Fibroblast of lung (primary cell): ENCODE results near the gene PHC1. TPM values are rescaled to one million over a fixed set of nuclear protein-coding genes. Genes with fewer than 3 reads are reported as not detected.
"Not testable (repeated sequence)": the region's sequence is repeated elsewhere in the genome, so short reads cannot be mapped to it uniquely, and the experiment has no call there.

Experiments
- DNase-seq, 2 donors: peaks; one replicate each; pipeline versions ENCODE4 v3.0.0 to v3.0.0-alpha.2; 2010; ENCODE audit warnings: low read depth in 2 of 2
- H2AFZ ChIP-seq: 2 replicates; pipeline ENCODE4 v1.5.1; 2012; ENCODE audit warnings: low read length, control low read depth, inconsistent platforms
- H3K27ac ChIP-seq: 2 replicates; pipeline ENCODE4 v1.5.1; 2011; ENCODE audit warnings: low read length, control low read depth; ENCODE audit not compliant: insufficient read depth
- H3K27me3 ChIP-seq: 2 replicates; pipeline ENCODE4 v1.5.1; 2011; ENCODE audit warnings: mild to moderate bottlenecking, low read length; ENCODE audit not compliant: control insufficient read depth, insufficient read depth
- H3K36me3 ChIP-seq: 2 replicates; pipeline ENCODE4 v1.5.1; 2011; ENCODE audit warnings: low read length; ENCODE audit not compliant: control insufficient read depth, insufficient read depth
- H3K4me1 ChIP-seq: 2 replicates; pipeline ENCODE4 v1.5.1; 2011; ENCODE audit warnings: low read length; ENCODE audit not compliant: control insufficient read depth, insufficient read depth; ENCODE audit errors: extremely low read depth
- H3K4me2 ChIP-seq: 2 replicates; pipeline ENCODE4 v1.5.1; 2011; ENCODE audit warnings: low read length, control low read depth; ENCODE audit not compliant: insufficient read depth; ENCODE audit errors: extremely low read depth
- H3K4me3 ChIP-seq, 4 experiments: fragments of 200-600 bp in 1 of 4; sonication (generic) in 1 of 4; replicated peaks in 1 of 4; 2 replicates each; pipeline ENCODE4 v1.5.1; 2011 to 2016; ENCODE audit warnings: low read length in 4 of 4, low read depth in 3 of 4, mild to moderate bottlenecking in 3 of 4, control low read depth in 2 of 4, inconsistent platforms in 1 of 4, mixed read lengths in 1 of 4; ENCODE audit not compliant: insufficient read depth in 1 of 4; ENCODE audit errors: control extremely low read depth in 1 of 4
- H3K79me2 ChIP-seq: 2 replicates; pipeline ENCODE4 v1.5.1; 2012; ENCODE audit warnings: mild to moderate bottlenecking, low read length, inconsistent platforms; ENCODE audit not compliant: control insufficient read depth, insufficient read depth
- H3K9ac ChIP-seq: 2 replicates; pipeline ENCODE4 v1.5.1; 2011; ENCODE audit warnings: mild to moderate bottlenecking, low read length, control low read depth; ENCODE audit not compliant: insufficient read depth
- H3K9me3 ChIP-seq: 2 replicates; pipeline ENCODE4 v1.5.1; 2012; ENCODE audit warnings: low read depth, low read length; ENCODE audit not compliant: control insufficient read depth, insufficient read depth
- H4K20me1 ChIP-seq: 2 replicates; pipeline ENCODE4 v1.5.1; 2011; ENCODE audit warnings: low read length; ENCODE audit not compliant: control insufficient read depth, insufficient read depth; ENCODE audit errors: extremely low read depth
- EZH2 ChIP-seq: IDR thresholded peaks from 2 replicates; pipeline ENCODE4 v1.5.1; 2012; ENCODE audit warnings: low read length, control low read depth, mild to moderate bottlenecking; ENCODE audit errors: missing control alignments
- polyA plus RNA-seq, 2 donors: library from polyadenylated mRNA; depleted of rRNA in 1 of 2; stranded (reverse) in 1 of 2; unstranded in 1 of 2; fragments of >200 nt; gene quantifications; 2 replicates each; pipeline ENCODE4 v1.2.1, GENCODE V29; 2011 to 2012; ENCODE audit warnings: missing spikeins in 1 of 2
- total RNA-seq: library from RNA; depleted of rRNA; stranded (reverse); fragments of >200 nt; gene quantifications from 2 replicates; pipeline ENCODE4 v1.2.1, GENCODE V29; 2014
- TF ChIP-seq, protein P1 (sequence below), 2 donors: IDR thresholded peaks in 1 of 2; conservative IDR thresholded peaks in 1 of 2; 1 replicate in 1 of 2; 2 replicates in 1 of 2; pipeline ENCODE4 v1.5.1; 2011 to 2012; ENCODE audit warnings: low read length in 2 of 2, control low read depth in 1 of 2, inconsistent platforms in 1 of 2, low read depth in 1 of 2, mild to moderate bottlenecking in 1 of 2

The PHC1 gene
- total and polyA plus RNA-seq, 2 donors (not counting 1 experiment from before 2014, with no cell fraction given): 15.2 to 21.4 TPM

DNA sequence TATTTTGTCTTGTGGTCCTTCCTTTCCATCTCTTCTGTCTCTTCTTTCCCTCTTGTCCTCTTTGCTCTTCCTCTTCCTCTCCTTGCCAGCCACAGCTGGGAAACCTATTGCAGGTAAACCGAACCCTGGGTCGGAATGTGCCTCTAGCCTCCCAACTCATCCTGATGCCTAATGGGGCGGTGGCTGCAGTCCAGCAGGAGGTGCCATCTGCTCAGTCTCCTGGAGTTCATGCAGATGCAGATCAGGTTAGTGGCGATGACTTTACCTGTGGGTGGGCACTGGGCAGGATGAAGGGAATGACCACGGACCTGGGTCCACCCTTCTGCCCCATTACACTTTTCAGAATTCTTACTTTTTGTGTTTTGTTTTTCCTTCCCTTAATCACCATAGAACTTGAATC lies 8.2 kb downstream of the PHC1 start:
- no peak overlapping the region for H3K4me2 ChIP-seq
- H3K9me3 ChIP-seq: no peaks in the 10 kb centered on the region
- H3K27me3 ChIP-seq: no peaks in the 10 kb centered on the region
- H4K20me1 ChIP-seq: no peaks in the 10 kb centered on the region
- TF ChIP-seq, protein P1, sequence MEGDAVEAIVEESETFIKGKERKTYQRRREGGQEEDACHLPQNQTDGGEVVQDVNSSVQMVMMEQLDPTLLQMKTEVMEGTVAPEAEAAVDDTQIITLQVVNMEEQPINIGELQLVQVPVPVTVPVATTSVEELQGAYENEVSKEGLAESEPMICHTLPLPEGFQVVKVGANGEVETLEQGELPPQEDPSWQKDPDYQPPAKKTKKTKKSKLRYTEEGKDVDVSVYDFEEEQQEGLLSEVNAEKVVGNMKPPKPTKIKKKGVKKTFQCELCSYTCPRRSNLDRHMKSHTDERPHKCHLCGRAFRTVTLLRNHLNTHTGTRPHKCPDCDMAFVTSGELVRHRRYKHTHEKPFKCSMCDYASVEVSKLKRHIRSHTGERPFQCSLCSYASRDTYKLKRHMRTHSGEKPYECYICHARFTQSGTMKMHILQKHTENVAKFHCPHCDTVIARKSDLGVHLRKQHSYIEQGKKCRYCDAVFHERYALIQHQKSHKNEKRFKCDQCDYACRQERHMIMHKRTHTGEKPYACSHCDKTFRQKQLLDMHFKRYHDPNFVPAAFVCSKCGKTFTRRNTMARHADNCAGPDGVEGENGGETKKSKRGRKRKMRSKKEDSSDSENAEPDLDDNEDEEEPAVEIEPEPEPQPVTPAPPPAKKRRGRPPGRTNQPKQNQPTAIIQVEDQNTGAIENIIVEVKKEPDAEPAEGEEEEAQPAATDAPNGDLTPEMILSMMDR (conservative IDR thresholded peaks at IDR 0.05 in 1 of 2, IDR thresholded peaks at IDR 0.05 in 1 of 2; ENCODE audit: low read depth in 1 of 2, low read length in 2 of 2): no peak
- no peak for TF ChIP-seq EZH2
- H3K4me1 ChIP-seq: no peaks in the 10 kb centered on the region
- no peaks in the 10 kb centered on the region for H3K79me2 ChIP-seq
- no peak overlapping the region for H3K4me3 ChIP-seq
- DNase-seq: no peak
- H3K27ac ChIP-seq: no peak overlapping the region
- no peak overlapping the region for H3K9ac ChIP-seq
- H2AFZ ChIP-seq: no peak overlapping the region
- no peaks in the 10 kb centered on the region for H3K36me3 ChIP-seq

DNA sequence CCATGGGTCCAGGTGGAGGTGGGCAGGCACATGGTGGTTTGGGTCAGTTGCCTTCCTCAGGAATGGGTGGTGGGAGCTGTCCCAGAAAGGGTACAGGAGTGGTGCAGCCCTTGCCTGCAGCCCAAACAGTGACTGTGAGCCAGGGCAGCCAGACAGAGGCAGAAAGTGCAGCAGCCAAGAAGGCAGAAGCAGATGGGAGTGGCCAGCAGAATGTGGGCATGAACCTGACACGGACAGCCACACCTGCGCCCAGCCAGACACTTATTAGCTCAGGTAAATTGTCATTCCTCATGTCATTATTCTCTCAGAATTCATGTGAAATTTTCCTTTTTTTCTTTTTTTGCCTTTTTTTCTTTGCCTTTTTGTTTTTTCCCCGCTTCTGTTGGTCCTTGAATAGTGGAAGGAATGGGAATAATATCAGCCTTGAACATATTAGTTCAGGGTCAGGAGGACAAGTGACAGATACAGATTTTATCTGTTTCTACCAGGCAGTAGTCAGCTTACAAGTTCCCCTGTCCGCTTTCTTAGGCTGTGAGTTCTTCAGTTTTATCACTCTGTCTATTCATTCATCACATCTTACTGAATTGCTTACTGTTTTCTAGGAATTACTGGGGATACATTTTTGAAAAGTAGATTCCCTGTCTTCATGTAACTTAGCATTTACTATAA lies 16.5 kb downstream of the PHC1 start:
- not testable (repeated sequence) for H3K4me2 ChIP-seq, DNase-seq, H2AFZ ChIP-seq, H3K4me3 ChIP-seq, H3K36me3 ChIP-seq, H4K20me1 ChIP-seq, H3K79me2 ChIP-seq, H3K4me1 ChIP-seq, H3K9ac ChIP-seq, H3K27me3 ChIP-seq, H3K9me3 ChIP-seq, H3K27ac ChIP-seq

DNA sequence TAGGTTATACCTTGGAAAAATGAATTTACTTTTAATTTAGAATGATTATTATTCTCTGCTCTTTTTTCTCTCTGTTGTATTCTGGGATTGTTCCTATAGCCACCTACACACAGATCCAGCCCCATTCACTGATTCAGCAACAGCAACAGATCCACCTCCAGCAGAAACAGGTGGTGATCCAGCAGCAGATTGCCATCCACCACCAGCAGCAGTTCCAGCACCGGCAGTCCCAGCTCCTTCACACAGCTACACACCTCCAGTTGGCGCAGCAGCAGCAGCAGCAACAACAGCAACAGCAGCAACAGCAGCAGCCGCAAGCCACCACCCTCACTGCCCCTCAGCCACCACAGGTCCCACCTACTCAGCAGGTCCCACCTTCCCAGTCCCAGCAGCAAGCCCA lies 18.2 kb downstream of the PHC1 start:
- not testable (repeated sequence) for H3K36me3 ChIP-seq, H3K9me3 ChIP-seq, H3K27me3 ChIP-seq, DNase-seq, H3K4me3 ChIP-seq, H3K79me2 ChIP-seq, H3K9ac ChIP-seq, H3K4me1 ChIP-seq, H4K20me1 ChIP-seq, H2AFZ ChIP-seq, H3K4me2 ChIP-seq, H3K27ac ChIP-seq

DNA sequence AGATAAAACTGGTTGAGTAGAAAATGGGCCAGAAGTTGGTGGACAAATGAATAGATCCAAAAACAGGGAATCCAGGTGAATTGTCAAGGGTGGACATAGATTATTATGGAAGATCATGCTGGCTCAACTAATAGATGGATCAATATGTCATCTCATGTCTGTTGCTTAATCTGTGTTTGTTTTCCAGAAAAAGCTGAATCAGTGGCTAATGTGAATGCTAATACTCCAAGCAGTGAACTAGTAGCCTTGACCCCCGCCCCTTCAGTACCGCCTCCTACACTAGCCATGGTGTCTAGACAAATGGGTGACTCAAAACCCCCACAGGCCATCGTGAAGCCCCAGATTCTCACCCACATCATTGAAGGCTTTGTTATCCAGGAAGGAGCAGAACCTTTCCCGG lies 19.8 kb downstream of the PHC1 start:
- not testable (repeated sequence) for H3K36me3 ChIP-seq, H3K9me3 ChIP-seq, H3K9ac ChIP-seq, H3K4me1 ChIP-seq, H3K27ac ChIP-seq, H3K79me2 ChIP-seq, H2AFZ ChIP-seq, H3K4me3 ChIP-seq, H3K27me3 ChIP-seq, DNase-seq, H4K20me1 ChIP-seq, H3K4me2 ChIP-seq
